Activated B cell treated with CpG ODN at 0.5 μM for 24 hours (primary cell): Measurements from ENCODE around the gene SLC45A3. TPM values are rescaled to one million over a fixed set of nuclear protein-coding genes. Genes with fewer than 3 reads are reported as not detected.

ENCODE experiments used
- ATAC-seq: fragments of 200-7000 bp; cut with Tn5 transposase; one replicate; pipeline ENCODE4 v1.10.0; 2021; ENCODE audit warnings: low read depth, mild to moderate bottlenecking, moderate library complexity
- CTCF ChIA-PET: fragments of 350-600 bp; sonication (Branson Sonifier 250); formaldehyde crosslinking; loops from one replicate; lab custom pipeline; 2021; ENCODE audit warnings: antibody characterized with exemption; lab: Charles Lee
- POLR2A ChIA-PET: fragments of 350-600 bp; sonication (Branson Sonifier 250); formaldehyde crosslinking; loops from one replicate; lab custom pipeline; 2021; ENCODE audit warnings: antibody characterized with exemption; lab: Charles Lee
- DNase-seq: peaks from one replicate; pipeline ENCODE4 v3.0.0; 2022
- H3K27ac Mint-ChIP-seq: one replicate; pipeline ENCODE4 v1.8.0; 2020; ENCODE audit warnings: mixed read lengths
- H3K27me3 Mint-ChIP-seq: one replicate; pipeline ENCODE4 v1.8.0; 2021; ENCODE audit warnings: mixed read lengths
- H3K36me3 Mint-ChIP-seq: one replicate; pipeline ENCODE4 v1.8.0; 2021; ENCODE audit warnings: low read depth, mixed read lengths
- H3K4me1 Mint-ChIP-seq: one replicate; pipeline ENCODE4 v1.8.0; 2021; ENCODE audit warnings: mixed read lengths
- H3K4me3 Mint-ChIP-seq: one replicate; pipeline ENCODE4 v1.8.0; 2020; ENCODE audit warnings: mild to moderate bottlenecking, mixed read lengths
- H3K9me3 Mint-ChIP-seq: one replicate; pipeline ENCODE4 v1.8.0; 2020; ENCODE audit warnings: mixed read lengths
- intact Hi-C: fragments of 100-400 bp; cut with micrococcal nuclease; formaldehyde crosslinking; loops from one replicate; pipeline ENCODE4 v1.15.1; 2024
- total RNA-seq: library from RNA; stranded (reverse); gene quantifications from 2 replicates; pipeline ENCODE4 v1.2.3, GENCODE V29; 2022
- TF ChIP-seq, protein P1 (sequence below): fragments of 200-600 bp; IDR thresholded peaks from one replicate; pipeline ENCODE4 v1.8.0; 2022; ENCODE audit warnings: antibody characterized with exemption, mild to moderate bottlenecking

The SLC45A3 gene
- total RNA-seq, 1 donor from 2014 or later = 7.4 TPM

DNA sequence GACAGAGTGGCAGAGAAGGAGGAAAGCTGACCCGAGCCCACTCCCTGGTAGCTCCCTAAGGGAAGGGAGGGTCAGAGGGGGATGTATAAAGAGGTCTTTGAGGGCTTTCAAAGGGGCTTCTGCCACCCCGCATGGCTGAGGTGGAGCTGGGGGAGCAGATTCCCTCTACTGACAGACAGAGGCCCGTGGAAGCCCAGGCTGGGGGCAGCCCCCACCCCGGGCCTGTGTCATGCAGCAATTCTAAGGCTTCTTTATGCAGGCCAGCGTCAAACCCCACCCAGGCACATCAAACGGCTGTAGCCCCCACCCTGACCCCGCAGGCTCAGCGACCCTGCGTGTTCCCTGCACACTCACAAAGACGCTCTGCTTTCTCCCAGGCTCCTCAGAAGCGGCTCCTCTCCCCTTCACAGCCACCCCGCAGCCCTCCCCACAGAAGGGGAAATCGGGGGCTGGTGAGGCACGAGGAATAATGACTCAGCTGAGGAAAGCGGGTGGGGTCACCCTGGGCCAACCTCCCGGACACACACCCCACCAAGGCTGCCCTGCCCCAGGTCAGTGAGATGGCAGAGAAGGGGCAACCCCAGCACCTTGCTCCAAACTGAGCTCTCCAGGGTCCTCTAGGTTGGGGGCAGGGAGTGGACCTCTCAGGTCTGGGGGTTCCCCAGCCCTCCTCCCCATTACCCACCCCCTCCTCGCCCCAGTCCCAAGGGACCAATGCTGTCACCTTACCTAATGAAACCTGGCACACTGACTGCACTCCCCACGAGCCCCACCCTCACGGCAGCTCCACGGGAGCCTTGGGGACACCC lies 10.8 kb downstream of the SLC45A3 start:
- Mint-ChIP-seq H3K36me3 (no peaks in the 10 kb centered on the region), H3K4me1 (peaks cover 81% of the 10 kb centered on the region), H3K4me3 (peak overlapping the region; percentile 80), H3K27me3 (no peaks in the 10 kb centered on the region), H3K9me3 (no peaks in the 10 kb centered on the region), H3K27ac (peak overlapping the region; percentile 93)
- POLR2A ChIA-PET = interaction anchor here (0.6 to 4.9 kb wide), 17 partner anchors 10 to 356 kb away, joined by 3 to 62 read pairs (median 5); partner anchors contain the start of genes ELK4, NUCKS1, RAB29 and SLC45A3
- intact Hi-C loops = loop anchor here (1.0 to 10.0 kb wide), 7 partner anchors 10 to 1155 kb away; partner anchors contain the start of gene RAB29
- CTCF ChIA-PET = interaction anchor here (1.4 to 18.8 kb wide), 9 partner anchors 8 to 308 kb away, joined by 4 to 628 read pairs (median 8); partner anchors contain the start of genes RAB29 and SLC45A3
- TF ChIP-seq, protein P1, sequence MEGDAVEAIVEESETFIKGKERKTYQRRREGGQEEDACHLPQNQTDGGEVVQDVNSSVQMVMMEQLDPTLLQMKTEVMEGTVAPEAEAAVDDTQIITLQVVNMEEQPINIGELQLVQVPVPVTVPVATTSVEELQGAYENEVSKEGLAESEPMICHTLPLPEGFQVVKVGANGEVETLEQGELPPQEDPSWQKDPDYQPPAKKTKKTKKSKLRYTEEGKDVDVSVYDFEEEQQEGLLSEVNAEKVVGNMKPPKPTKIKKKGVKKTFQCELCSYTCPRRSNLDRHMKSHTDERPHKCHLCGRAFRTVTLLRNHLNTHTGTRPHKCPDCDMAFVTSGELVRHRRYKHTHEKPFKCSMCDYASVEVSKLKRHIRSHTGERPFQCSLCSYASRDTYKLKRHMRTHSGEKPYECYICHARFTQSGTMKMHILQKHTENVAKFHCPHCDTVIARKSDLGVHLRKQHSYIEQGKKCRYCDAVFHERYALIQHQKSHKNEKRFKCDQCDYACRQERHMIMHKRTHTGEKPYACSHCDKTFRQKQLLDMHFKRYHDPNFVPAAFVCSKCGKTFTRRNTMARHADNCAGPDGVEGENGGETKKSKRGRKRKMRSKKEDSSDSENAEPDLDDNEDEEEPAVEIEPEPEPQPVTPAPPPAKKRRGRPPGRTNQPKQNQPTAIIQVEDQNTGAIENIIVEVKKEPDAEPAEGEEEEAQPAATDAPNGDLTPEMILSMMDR = no peak
- DNase-seq (peak; percentile 65), ATAC-seq (peak; percentile 57)

DNA sequence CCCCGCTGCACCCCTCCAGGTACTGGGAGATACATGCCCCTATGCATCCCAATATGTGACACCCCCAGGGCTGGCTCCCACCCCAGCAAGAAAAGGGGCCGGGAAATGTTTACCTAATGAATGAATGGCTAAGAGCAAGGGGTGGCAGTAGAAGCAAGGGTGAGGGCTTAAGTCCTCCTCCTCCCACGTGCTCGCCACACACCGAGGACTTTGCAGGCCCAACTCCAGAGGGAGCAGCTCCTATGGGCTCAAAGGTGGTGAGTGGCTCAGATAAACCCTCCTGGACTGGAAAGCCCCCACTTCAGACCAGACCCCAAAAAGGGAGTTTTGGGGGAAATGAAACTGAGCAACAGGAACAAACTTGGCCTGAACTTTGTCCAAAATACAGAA lies 11.4 kb downstream of the SLC45A3 start:
- no peak for DNase-seq
- Mint-ChIP-seq H3K27ac (peak overlapping the region; percentile 93), H3K4me3 (peak overlapping the region; percentile 80), H3K27me3 (no peaks in the 10 kb centered on the region), H3K4me1 (peaks cover 87% of the 10 kb centered on the region), H3K36me3 (no peaks in the 10 kb centered on the region), H3K9me3 (no peaks in the 10 kb centered on the region)
- POLR2A ChIA-PET = interaction anchor here (0.5 to 4.9 kb wide), 14 partner anchors 10 to 355 kb away, joined by 3 to 62 read pairs (median 5); partner anchors contain the start of genes ELK4, NUCKS1, RAB29 and SLC45A3
- TF ChIP-seq, protein P1 = no peak
- ATAC-seq = peak; percentile 68
- CTCF ChIA-PET = interaction anchor here (1.4 to 18.8 kb wide), 9 partner anchors 9 to 308 kb away, joined by 4 to 628 read pairs (median 8); partner anchors contain the start of genes RAB29 and SLC45A3
- intact Hi-C loops = loop anchor here (1.0 to 10.0 kb wide), 7 partner anchors 10 to 1156 kb away; partner anchors contain the start of gene RAB29

DNA sequence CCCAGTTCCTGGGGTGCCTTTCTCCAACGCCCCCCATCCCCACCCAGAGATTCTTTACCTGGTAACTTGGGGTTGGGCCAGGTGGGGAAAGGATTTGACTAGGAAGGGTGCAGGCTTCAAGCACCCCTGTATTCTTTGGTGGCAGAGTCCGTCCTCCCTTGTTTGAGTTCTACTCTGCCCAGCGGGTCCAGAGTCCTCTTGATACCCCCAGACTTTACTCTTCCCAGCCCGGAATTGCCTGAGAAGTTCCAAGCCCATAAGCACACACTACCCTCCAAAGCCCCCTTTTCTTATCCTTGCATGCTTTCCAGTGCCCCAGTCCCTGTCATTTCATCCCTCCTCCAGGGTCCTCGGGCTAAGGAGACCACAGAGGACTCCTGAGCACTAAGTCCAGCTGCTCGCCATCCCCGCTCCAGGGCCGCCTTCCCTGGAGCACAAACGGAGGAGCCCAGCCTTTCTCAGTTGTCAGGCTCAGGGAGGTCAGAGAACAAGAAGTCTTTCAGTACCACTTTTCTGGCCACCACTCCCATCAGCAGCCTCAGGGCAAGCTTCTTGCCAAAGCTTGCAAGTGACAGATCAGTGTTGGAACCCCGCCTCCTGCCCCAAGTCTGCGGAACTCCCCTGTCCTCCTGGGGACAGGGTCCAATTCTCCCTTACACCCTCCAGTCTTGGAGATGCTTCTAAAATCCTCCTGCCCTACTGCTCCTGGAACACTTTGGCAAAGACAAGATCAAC lies 12.2 kb downstream of the SLC45A3 start:
- ATAC-seq (no peak), DNase-seq (no peak)
- POLR2A ChIA-PET = interaction anchor here (0.6 to 4.9 kb wide), 11 partner anchors 9 to 105 kb away, joined by 3 to 62 read pairs (median 5); partner anchors contain the start of genes ELK4, RAB29 and SLC45A3
- H3K27ac Mint-ChIP-seq = peak overlapping the region; percentile 93
- peaks cover 3% of the 10 kb centered on the region for H3K36me3 Mint-ChIP-seq
- H3K4me3 Mint-ChIP-seq = peak overlapping the region; percentile 70
- CTCF ChIA-PET = interaction anchor here (0.6 to 18.8 kb wide), 10 partner anchors 9 to 309 kb away, joined by 3 to 628 read pairs (median 8); partner anchors contain the start of genes RAB29 and SLC45A3
- intact Hi-C loops = loop anchor here (2.0 to 10.0 kb wide), 3 partner anchors 107 to 1157 kb away; partner anchors contain the start of gene RAB29
- no peaks in the 10 kb centered on the region for H3K27me3 Mint-ChIP-seq
- H3K9me3 Mint-ChIP-seq = no peaks in the 10 kb centered on the region
- H3K4me1 Mint-ChIP-seq = peaks cover 87% of the 10 kb centered on the region
- TF ChIP-seq, protein P1 = no peak

DNA sequence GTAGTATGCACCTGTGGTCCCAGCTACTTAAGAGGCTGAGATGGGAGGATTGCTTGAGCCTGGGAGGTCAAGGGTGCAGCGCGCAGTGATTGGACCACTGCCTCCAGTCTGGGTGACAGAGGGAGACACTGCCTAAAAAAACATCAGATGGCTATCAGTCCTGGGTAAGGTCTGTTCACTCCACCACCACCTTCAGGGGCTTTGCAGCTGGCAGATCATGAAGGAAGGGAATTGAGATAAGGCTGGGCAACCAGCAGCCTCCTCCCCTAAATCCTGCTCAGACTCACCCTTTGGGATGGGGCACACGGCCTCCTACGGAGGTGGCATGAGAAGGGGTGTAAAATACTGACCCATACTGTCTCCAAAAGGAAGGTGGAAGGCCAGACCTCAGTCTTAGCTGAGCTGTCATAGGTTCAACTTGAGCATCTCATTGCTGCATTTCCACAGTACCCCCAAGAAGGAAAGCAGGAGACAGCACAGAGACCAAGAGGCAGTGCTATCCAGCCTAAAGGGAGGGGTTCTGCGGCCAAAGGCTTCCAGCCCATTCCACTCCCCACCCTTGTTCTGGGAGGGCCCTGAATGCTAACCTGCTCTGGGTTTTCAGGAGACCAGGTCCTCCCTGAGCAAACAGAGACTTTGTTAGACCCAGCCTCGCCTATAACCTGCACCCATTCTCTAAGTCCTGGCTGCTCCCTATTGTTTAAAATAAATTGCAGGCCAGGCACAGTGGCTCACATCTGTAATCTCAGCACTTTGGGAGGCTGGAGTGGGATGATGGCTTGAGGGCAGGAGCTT lies 13.7 kb downstream of the SLC45A3 start:
- Mint-ChIP-seq H3K9me3 (no peaks in the 10 kb centered on the region), H3K4me3 (no peak overlapping the region), H3K27me3 (no peaks in the 10 kb centered on the region), H3K27ac (peak overlapping the region; percentile 81), H3K36me3 (peaks cover 11% of the 10 kb centered on the region), H3K4me1 (peaks cover 74% of the 10 kb centered on the region)
- CTCF ChIA-PET = interaction anchor here (1.5 to 18.8 kb wide), 4 partner anchors 8 to 311 kb away, joined by 3 to 628 read pairs (median 37); no protein-coding TSS in a partner anchor
- DNase-seq (no peak), ATAC-seq (no peak)
- intact Hi-C loops = loop anchor here (10.0 kb wide), 1 partner anchor 1158 kb away; no protein-coding TSS in a partner anchor
- TF ChIP-seq, protein P1 = no peak
- POLR2A ChIA-PET = interaction anchor here (1.0 to 1.9 kb wide), 3 partner anchors 11 to 49 kb away, joined by 3 to 5 read pairs (median 5); no protein-coding TSS in a partner anchor
